Renal cortical epithelial cell (primary cell): ENCODE measurements around the gene PAWR. TPM values are rescaled to one million over a fixed set of nuclear protein-coding genes. Genes with fewer than 3 reads are reported as not detected.
"Not testable (repeated sequence)": the region's sequence is repeated elsewhere in the genome, so short reads cannot be mapped to it uniquely, and the experiment has no call there.

Experiments used
- DNase-seq: peaks from one replicate; pipeline ENCODE4 v3.0.0-alpha.2; 2011; ENCODE audit warnings: low read depth
- total RNA-seq: library from RNA; depleted of rRNA; stranded (reverse); fragments of >200 nt; gene quantifications from 2 replicates; pipeline ENCODE4 v1.2.3, GENCODE V29; 2014

The PAWR gene
- total RNA-seq, 1 donor from 2014 or later = 122 TPM

DNA sequence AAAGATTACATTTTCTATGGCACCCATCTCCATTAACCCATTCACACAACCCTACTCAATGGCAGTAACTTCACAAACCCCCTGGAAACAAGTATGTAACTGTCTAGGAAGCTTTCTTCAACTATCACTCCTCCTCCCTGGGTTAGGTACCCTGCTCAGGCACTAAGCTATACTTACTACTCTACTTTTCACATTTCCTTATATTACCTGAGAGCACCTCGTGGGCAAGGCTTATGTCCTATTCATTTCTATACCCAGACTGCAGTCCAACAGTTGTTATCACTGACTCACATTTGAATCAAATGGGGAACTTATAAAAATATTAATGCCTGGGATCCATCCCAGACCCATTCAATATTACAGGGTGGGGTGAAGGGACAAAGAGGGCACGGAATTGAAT, 4.6 kb downstream of the PAWR start:
- no peak for DNase-seq

DNA sequence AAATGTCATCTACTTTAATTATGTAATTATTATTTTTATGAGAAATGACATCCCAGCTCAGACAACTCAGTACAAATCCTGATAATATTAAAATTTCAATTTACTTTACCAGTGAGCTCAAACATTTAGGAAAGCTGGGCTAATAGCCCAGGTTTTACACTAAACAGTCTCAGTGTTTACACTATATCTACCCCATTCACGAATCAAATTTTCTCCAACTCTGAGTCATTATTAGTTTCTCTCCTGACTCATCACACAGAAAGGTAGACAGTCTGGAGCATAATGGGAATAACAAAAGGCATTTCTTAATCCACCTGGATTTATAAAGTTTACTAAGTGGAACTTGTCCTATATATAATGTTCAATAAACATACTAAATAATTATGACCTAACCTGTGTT, 5.7 kb downstream of the PAWR start:
- peak; percentile 90 for DNase-seq

DNA sequence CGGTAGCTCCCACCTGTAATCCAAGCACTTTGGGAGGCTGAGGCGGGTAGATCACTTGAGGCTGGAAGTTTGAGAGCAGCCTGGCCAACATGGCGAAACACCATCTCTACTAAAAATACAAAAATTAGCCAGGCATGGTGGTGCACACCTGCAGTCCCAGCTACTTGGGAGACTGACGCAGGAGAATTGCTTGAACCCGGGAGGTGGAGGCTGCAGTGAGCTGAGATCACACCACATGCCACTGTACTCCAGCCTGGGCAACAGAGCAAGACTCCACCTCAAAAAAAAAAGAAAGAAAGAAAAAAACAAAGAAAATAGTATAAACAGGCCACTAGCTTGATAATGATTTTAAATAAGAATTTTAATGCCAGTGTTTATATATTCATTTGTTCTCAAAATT, 6.4 kb downstream of the PAWR start:
- not testable (repeated sequence) for DNase-seq

DNA sequence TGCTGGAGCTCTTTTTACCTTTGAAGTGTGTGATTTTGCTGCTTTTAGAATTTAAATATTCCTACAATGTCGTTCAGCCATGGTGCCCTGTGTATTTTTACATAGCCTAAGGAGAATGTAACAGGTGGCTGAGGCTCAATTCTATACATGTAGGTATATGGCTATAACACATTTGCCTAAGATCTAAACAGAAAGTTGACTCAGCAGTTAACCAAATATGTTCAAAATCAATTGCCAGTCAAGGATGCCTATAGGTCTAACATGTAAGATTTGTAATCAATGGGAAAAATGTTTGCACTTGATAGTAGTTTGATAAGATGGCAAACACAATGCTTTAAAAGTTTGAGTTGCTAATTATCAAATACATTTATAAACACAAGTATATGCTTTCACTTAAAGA, 8.2 kb downstream of the PAWR start:
- no peak for DNase-seq

DNA sequence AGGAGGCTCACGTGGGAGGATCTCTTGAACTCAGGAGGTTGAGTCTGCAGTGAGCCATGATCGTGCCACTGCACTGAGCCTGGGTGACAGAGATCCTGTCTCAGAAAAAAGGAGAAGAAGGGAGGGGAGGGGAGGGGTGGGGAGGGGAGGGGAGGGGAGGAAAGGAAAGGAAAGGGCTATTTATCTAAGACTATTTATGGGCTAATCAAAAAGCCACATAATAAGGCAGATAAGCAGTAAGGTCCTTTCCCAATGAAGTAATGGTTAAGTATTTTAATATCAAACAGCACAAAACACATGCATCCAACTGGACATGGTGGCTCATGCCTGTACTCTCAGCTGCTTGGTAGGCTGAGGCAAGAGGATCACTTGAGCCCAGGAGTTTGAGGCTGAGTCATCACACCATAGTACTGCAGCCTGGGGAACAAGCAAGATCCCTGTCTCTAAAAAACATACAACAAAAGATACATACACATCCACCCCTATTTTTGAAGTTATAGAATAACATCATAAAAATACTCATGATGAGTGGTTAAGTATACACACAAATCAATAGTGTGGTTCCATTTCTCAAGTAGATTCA, 9.7 kb downstream of the PAWR start:
- peak; percentile 75 for DNase-seq

DNA sequence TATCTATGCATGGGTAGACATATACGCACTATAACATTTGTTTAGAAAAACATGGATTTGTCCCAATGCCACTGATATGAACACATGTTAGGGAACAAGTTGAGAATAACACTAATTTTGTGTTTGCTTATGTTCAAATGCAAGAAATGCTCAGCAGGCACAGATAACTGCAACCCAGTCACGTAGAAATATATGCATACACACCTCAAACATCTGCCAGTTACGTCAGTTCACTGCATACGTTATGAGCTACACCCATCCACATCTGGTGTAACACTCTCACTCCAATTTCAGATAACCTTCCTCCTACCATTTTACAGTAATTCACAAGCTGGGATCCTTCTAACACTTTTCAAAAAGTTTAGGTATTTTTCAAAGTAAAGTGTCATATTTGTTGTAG, 10.7 kb downstream of the PAWR start:
- DNase-seq = no peak

DNA sequence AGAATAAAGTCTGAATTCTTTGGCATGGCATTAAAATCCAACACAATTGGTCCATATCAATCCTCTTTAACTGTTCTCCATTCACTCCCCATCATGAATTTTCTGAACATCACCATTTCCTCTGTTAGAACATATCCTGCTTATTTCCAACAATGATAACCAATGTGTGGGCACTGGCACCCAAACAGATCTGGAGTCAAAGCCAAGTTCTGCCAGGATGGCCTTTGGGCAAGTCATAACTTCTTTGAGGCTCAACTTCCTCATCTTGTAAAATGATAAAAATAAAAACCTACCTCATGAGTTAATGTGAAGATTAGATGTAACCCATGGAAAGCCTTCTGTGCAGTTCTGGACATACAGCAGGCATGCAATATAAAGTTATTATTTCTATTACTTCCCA, 12.5 kb downstream of the PAWR start:
- DNase-seq = no peak

DNA sequence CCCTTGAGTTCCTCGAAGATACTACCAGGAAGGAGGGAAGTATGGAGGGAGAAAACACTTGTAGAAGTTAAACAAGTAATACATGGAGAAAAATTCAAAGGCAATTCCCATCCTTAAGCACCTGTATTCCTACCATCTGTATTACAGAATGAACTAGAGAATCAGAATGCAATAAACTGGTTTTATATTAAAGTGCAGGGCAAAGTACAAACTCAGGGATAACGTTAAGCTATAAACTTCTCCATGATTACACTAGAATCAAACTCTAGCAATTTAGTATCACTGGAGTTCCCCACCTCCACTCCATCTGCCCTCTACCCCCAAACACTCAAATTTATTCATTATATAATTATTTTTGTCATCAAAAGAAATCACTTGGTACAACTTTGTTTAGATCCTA, 13.1 kb downstream of the PAWR start:
- DNase-seq = no peak

DNA sequence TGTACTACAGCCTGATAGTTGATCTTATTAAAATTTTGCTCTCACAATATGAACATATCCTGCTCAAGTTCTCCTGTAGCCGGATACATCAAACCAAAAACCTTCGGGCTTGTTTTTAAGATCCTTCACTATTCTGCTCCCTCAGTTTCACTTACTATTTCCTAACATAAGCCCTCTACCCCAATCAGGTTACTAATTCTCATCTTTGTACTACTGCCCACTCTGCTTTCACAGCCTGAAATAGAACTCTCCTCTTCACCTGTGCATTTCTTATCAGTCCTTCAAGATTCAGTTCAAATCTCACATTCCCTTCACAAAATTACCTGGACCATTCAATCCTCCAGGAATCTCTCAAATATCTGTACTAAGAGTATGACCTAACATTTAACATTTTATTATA, 14.2 kb downstream of the PAWR start:
- DNase-seq = no peak

DNA sequence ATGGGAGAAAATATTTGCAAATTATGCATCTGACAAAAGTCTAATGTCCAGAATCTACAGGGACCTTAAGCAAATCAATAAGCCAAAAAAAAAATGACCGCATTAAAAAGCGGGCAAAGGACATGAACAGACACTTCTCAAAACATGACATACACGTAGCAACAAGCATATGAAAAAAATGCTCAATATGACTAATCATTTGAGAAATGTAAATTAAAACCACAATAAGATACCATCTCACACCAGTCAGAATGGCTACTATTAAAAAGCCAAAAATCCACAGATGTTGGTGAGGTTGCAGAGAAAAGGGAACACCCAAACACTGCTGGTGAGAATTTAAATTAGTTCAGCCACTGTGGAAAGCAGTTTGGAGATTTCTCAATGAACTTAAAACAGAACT, 16.1 kb downstream of the PAWR start:
- DNase-seq = no peak

DNA sequence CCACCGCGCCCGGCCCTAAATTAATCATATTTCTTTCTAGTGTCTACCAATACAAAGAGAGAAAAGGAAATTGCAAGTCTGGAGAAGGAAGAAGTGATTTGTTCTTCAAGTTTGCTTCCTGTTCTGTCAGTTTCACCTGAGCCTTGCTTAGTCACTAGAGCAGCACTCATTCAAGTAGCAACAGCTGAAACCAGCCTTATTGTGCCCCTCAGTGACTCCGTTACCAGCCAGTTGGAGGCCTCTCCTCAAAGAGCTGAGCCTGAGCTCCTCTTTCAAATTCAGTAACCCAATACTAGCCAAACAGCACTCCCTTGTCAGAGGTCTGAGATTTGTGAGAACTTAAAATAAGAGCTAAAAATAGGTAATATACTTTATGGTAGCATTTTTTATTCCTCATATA, 17.4 kb downstream of the PAWR start:
- no peak for DNase-seq

DNA sequence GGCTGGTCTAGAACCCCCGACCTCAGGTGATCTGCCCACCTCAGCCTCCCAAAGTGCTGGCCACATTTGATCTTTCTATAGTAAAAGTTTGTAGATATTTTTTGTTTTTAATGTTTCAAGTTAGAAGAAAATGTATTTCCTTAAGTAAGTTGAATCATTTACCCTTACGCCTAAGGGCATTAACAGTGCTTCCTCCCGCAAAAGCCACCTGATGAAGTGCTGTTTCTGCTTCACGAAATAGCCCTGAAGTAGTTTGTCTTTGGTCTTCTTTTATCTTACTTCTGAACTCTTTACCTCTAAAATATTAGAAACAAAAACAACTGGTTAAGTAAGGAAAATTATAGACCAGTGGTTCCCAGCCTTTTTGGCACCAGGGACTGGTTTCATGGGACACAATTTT, 22.7 kb downstream of the PAWR start:
- DNase-seq = peak; percentile 46

DNA sequence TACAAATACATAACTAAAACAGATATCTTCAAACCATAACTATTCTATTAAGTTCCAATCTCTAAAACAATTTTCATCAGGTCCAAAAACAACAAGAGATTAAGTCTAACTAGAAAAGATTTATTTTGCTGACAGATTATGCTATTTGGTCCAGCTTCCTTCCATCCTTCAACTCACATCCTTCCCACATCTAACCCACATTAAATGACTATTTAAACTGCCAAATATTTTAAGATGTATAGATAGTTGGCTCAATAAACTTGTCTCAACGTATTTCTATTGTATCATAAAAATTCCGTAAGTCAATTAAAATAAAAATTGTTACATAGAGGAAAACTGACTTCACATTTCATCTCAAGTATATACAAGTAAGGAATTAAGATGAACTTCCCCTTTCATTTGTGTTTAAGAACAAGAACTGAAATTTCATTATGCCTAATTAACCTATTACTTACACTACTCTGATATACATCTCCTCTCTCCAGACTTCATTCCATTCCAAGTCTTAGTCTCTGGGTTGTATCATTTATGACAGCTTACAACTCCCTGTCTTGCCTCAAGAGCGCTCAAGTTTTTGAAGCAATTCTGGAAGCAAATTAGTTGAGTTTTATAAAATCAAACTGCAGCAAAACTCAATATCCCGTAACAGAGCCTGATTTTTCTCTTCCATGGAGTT, 25.4 kb downstream of the PAWR start:
- DNase-seq = no peak

DNA sequence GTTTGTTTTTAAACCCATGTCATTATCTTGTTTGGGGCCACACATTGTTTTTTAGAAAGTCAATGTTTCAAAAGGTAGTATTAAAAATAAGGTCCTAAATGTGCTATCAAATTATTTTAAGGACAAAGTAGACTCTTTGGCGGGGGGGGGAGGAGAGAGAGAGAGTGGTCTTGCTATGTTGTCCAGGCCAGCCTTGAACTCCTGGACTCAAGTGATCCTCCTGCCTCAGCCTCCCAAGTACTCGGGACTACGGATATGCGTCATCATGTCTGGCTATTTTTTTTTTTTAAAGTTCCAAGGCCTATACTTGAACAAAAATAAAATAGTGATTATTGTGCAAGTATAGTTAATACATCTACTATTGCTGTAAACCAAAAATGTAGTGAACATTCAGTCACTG, 26.2 kb downstream of the PAWR start:
- DNase-seq = no peak

DNA sequence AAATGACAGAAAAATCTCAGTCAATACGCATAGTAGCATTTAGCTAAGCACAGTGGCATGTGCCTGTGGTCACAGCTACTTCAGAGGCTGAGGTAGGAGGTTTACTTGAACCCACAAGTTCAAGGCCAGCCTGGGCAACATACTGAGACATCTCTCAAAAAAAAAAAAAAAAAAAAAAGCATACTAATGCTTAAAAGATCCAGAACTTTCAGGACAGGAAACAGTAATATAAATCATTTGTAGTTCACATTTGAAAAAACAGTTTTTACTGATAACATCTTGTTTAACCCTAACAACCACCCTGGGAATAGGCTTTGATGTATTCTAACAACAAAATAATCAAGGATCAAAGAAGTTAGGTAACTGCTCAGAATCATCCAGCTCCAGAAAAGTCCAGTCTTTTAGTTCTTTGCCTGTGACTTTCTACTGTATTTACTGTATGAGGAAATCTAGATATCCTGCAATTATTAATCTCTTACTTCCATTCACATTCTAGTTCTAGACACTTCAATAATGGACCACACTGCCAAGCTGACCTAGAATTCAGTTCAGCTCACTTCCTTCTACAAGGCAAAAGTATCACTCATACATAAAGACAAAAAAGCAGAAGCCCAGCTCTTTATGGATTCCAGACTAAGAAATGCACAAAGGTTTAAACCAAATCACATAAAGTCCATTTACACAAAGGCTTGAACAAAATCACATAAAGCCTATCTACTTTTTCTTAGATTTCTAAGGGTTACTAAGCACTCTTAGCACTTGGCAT, 28.5 kb downstream of the PAWR start:
- DNase-seq = no peak

DNA sequence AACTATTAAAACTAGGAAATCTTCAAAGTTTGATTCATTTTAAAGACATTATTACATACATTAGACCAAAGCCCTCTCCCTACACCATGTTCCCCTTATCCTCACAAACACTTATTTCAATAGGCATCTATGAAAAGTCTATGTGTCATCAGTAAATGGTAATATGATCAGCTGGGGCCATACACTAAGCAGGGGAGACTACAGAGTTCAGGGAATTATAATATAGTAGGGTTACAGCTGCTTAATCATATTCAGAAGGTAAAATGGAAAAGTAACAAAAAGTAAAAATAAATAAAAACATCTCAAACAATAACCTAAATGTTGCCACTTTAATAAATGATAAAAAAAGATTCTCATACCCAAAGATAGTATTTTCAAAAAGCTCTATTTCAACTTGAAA, 29.1 kb downstream of the PAWR start:
- DNase-seq = no peak

DNA sequence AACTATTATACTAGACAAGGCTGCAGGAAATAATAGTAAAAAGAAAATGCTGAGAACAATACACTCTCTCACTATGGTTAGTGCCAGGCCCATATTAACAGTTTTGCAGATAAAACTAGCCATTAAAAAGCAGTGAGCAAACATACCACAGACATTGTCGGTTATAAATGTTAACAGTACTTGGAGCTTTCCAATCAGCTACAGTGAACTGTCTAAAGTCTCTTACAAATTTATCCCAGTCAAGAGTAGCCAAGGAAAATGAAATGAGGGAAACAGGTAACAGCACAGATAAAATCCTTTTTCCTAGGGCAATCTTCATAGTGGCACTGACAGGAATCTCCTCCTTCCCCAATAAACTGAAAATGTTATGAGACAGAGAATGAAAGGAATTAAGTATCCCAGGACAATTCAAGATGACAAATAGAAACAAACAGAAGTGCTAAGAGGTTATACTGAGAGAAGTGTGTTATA, 30.8 kb downstream of the PAWR start:
- peak; percentile 40 for DNase-seq

DNA sequence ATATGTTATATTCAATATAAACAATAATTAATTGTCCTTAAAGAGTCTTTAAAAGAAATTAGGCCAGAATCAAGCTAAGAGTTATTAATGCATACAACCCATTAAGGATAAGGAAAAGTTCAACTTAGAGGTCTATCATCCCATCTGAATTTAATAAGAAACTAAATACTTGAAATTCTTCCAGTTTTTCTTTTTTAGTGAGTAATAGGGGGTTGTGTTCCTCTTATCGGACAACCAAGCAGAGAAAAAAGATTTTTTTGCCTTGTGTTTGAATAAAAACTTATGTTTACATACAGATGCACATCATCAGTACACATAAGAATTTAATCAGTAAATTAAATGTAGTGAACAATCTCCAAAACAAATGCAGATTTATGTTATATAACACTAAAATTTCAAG, 32.5 kb downstream of the PAWR start:
- DNase-seq = no peak

DNA sequence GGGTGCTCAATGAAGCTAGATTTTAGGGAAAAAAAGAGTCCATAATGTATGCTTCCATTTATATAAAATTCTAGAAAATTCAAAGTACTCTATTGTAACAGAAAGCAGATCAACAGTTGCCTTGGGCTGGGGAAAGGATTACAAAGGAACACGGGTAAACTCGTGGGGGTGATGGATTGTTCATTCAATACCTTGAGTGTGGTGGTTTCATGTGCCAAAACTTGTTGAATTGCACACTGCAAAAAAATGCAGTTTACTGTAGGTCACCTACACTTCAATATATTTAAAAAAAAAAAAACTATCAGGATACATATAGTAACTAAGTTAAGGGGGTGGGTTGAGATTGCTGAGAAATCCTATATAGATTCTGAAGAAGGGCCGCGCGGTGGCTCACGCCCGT, 33.6 kb downstream of the PAWR start:
- DNase-seq = no peak

DNA sequence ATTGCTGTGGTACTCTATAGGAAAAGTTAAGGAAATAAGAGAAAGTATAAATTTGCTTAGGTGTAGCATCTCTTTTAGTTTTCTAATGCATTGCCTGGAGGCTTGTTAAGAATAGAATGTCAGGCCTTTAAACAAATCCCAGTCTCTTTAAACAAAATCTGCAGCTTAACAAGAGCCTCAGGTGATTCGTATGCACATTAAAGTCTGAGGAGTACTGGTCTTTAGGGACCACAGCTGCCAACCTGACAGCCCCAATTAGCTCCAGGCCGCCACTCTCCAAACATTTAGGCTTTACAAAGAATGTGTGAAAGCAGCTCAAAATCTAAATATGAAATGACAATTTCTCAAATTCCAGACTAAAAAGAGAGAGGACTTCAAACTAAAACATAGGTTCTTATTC, 35.7 kb downstream of the PAWR start:
- no peak for DNase-seq

DNA sequence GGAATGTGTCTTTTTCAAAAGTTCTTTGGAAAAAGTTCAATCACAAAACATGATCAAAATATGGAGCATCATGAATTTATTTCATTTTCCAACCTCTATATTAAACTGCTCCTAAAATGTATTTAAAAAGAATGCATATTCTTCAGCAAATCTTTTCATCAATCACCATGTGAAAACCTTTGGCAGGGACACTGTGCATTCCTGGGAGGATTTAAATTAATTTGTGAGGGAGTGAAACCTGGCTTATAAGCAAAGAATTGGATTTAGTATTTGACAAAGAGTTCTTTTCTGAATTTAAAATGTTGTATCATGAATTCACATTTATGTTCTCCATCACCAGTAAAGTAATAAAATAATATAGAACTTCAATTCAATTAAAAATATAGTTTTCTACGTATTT, 38.2 kb downstream of the PAWR start:
- DNase-seq = no peak

DNA sequence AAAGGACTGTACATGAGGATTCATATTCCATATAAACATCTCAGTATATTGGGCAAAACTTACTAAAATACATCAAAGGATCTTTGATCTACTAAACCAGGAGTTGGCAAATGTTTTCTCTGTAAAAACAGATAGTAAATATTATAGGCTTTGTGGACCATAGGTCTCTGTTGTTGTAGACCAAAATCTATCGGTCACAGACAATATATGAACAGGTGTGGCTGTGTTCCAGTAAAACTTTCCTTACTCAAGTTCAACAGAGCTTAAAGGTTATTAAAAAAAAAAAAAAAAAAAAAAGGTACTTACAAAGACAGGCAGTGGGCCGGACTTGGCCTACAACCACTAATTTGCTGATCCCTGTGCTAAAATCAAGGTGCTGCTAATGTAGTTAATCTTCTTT, 40.3 kb downstream of the PAWR start:
- DNase-seq = no peak

DNA sequence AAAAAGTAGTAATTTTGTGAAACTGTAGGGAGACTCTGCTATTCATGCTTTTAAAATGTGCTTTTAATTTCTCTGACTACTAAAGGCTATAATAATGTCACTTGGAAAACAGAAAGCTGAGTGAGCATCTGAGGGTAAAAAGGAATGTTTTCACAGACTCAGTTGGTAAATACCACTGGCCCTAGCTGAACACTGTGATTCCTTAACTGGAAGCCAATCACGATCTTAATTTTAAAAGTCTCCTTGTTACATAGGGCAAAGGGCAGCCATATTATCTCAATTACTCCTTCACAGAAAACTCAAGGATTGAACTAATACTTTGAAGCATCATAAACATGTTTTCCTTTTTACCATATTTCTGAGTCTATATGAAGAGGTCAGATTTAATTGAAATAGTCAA, 41.9 kb downstream of the PAWR start:
- no peak for DNase-seq
